Panc1 (cell line): ENCODE measurements around the gene BBOF1.
"Not testable (repeated sequence)": the region's sequence is repeated elsewhere in the genome, so short reads cannot be mapped to it uniquely, and the experiment has no call there.

Experiments used
- CTCF ChIP-seq: fragments of 450-650 bp; IDR thresholded peaks from 2 replicates; pipeline ENCODE4 v1.5.1; 2017; ENCODE audit warnings: mild to moderate bottlenecking
- POLR2AphosphoS5 ChIP-seq: IDR thresholded peaks from 2 replicates; pipeline ENCODE4 v1.6.1; 2012; ENCODE audit warnings: mild to moderate bottlenecking, low read depth, low read length, moderate library complexity

- not testable (repeated sequence) for TF ChIP-seq POLR2AphosphoS5, CTCF
These were observed 24.2 kb upstream of the BBOF1 start for GRCh38 chr14:73994926-73995325.
